ENCODE measurements around the gene FGF19.

FGF19 gene

GRCh38 chr11:69731110-69731509, 27.3 kb upstream of the FGF19 start:
- no peak overlapping the region for H3K23ac ChIP-seq (ENCODE audit: low read length)
- no CpG with 5 or more reads among the region's 11 CpGs for WGBS (ENCODE audit: extremely low coverage, insufficient coverage, insufficient read length)
- no peak overlapping the region for H4K91ac ChIP-seq (ENCODE audit: low read depth, low read length)
- H3K18ac ChIP-seq (ENCODE audit: low read length) = no peak overlapping the region
- H3K9ac ChIP-seq (ENCODE audit: low read length) = no peak overlapping the region
- no peak overlapping the region for H2AK5ac ChIP-seq (ENCODE audit: low read length)
- H3K36me3 ChIP-seq (ENCODE audit: control insufficient read depth in 1 of 2, insufficient read depth in 2 of 2, low read length in 2 of 2) = no peaks in the 10 kb centered on the region
- no peak overlapping the region for H2BK5ac ChIP-seq (ENCODE audit: low read depth, low read length, poor library complexity)
- H3K14ac ChIP-seq (ENCODE audit: low read length) = no peak overlapping the region
- H3K4ac ChIP-seq (ENCODE audit: low read depth, low read length) = no peak overlapping the region
- peaks cover 4% of the 10 kb centered on the region for H3K79me2 ChIP-seq (ENCODE audit: control insufficient read depth, insufficient read depth, low read length, poor library complexity)
- H3K79me1 ChIP-seq (ENCODE audit: low read length) = peaks cover 17% of the 10 kb centered on the region
- H3K27ac ChIP-seq (ENCODE audit: low read depth, low read length) = no peak overlapping the region
- H4K8ac ChIP-seq (ENCODE audit: low read depth, low read length) = no peak overlapping the region
- peak overlapping the region; percentile 13 for H2BK12ac ChIP-seq (ENCODE audit: low read length)
- H3K9me3 ChIP-seq (ENCODE audit: insufficient read depth, low read depth, low read length) = peaks cover 2% of the 10 kb centered on the region
- H3K4me3 ChIP-seq (ENCODE audit: low read depth, low read length) = no peak overlapping the region
- H4K12ac ChIP-seq (ENCODE audit: low read depth, low read length) = no peak overlapping the region
- no peak overlapping the region for H2AFZ ChIP-seq (ENCODE audit: insufficient read depth, low read length, poor library complexity)
- H3K27me3 ChIP-seq (ENCODE audit: insufficient read depth, low read length) = no peaks in the 10 kb centered on the region
- no peak overlapping the region for H2BK120ac ChIP-seq (ENCODE audit: insufficient read depth, low read length, poor library complexity)
- H3K4me2 ChIP-seq (ENCODE audit: low read length) = no peak overlapping the region
- DNase-seq = no peak
- peaks cover 10 to 13% of the 10 kb centered on the region in 2 experiments for H3K4me1 ChIP-seq (ENCODE audit: control insufficient read depth in 1 of 2, insufficient read depth in 2 of 2, low read length in 2 of 2)

DNA sequence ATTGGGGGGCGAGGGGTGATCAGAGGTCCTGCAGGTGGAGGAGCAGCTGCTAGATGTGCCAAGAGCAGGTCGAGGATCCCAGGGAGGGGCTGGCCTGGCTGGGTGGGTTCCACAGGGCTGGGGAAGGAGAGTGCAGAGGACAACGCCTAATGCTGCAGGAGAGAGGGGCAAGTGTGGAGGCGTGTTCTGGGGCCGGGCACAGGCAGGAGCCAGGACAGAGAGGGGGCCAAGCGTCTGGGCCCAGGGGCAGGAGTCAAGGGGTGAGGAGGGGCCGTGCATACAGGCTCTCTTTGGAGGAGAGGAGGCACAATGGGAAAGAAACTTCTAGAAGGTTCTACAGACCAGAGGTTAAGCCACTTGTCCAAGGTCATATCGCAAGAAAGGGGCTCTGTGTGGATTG, 26.7 kb upstream of the FGF19 start:
- Histone ChIP-seq H2BK120ac (ENCODE audit: insufficient read depth, low read length, poor library complexity) (no peak overlapping the region), H3K4me1 (ENCODE audit: control insufficient read depth in 1 of 2, insufficient read depth in 2 of 2, low read length in 2 of 2) (peaks cover 14 to 17% of the 10 kb centered on the region in 2 experiments), H3K36me3 (ENCODE audit: control insufficient read depth in 1 of 2, insufficient read depth in 2 of 2, low read length in 2 of 2) (no peaks in the 10 kb centered on the region), H4K8ac (ENCODE audit: low read depth, low read length) (no peak overlapping the region), H3K79me2 (ENCODE audit: control insufficient read depth, insufficient read depth, low read length, poor library complexity) (peaks cover 4% of the 10 kb centered on the region), H2AFZ (ENCODE audit: insufficient read depth, low read length, poor library complexity) (no peak overlapping the region), H3K27me3 (ENCODE audit: insufficient read depth, low read length) (no peaks in the 10 kb centered on the region), H3K4ac (ENCODE audit: low read depth, low read length) (no peak overlapping the region), H3K4me2 (ENCODE audit: low read length) (no peak overlapping the region), H3K14ac (ENCODE audit: low read length) (no peak overlapping the region), H3K18ac (ENCODE audit: low read length) (no peak overlapping the region), H2BK5ac (ENCODE audit: low read depth, low read length, poor library complexity) (no peak overlapping the region), H4K91ac (ENCODE audit: low read depth, low read length) (no peak overlapping the region), H3K4me3 (ENCODE audit: low read depth, low read length) (no peak overlapping the region), H4K12ac (ENCODE audit: low read depth, low read length) (no peak overlapping the region), H3K9ac (ENCODE audit: low read length) (no peak overlapping the region), H2AK5ac (ENCODE audit: low read length) (no peak overlapping the region), H3K79me1 (ENCODE audit: low read length) (peaks cover 18% of the 10 kb centered on the region), H3K27ac (ENCODE audit: low read depth, low read length) (no peak overlapping the region), H3K23ac (ENCODE audit: low read length) (no peak overlapping the region), H2BK12ac (ENCODE audit: low read length) (no peak overlapping the region), H3K9me3 (ENCODE audit: insufficient read depth, low read depth, low read length) (peaks cover 2% of the 10 kb centered on the region)
- no CpG with 5 or more reads among the region's 8 CpGs for WGBS (ENCODE audit: extremely low coverage, insufficient coverage, insufficient read length)
- DNase-seq = no peak

DNA sequence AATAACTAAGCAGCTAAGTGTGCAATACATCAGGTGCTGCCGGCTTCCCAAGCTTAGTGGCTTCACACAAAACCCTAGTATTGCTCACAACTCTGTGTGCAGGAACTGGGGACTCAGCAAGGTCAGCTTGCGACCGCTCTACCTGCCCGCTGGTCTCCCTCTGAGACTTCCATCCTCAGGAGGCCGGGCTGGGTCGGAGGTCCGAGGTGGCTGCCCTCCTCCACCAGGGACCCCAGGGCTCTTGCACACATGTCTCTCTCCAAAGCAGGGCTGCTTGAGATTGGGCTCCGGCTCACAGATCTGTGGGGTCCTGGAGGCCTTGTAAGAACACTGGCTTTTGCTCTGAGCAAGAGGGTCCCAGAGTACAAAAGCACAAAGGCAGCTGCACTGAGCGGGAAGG, 25.4 kb upstream of the FGF19 start:
- no peak overlapping the region for H2BK12ac ChIP-seq (ENCODE audit: low read length)
- no peak overlapping the region for H2BK120ac ChIP-seq (ENCODE audit: insufficient read depth, low read length, poor library complexity)

DNA sequence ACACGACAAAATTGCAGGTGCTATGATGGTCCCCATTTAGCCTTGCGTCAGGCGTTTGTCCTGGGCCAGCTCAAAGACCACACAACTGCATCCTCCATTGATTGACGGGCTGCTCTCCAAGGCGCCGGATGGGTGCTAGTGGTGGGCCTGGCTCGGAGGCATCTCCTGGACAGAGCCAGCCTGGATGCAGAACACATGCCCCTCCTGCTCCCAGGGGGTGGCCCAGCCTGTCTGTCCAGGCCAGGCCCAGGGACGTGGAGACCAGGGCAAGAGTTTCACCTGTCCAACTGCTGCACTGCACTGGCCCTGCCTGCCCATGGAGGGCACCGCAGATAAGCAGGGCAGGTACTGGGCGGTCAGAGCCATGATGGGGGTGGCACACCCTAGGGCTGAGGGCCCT, 23.4 kb upstream of the FGF19 start:
- Histone ChIP-seq H3K4me1 (ENCODE audit: control insufficient read depth in 1 of 2, insufficient read depth in 2 of 2, low read length in 2 of 2) (peaks cover 8 to 9% of the 10 kb centered on the region in 2 experiments), H3K9ac (ENCODE audit: low read length) (no peak overlapping the region), H3K79me2 (ENCODE audit: control insufficient read depth, insufficient read depth, low read length, poor library complexity) (no peaks in the 10 kb centered on the region), H4K12ac (ENCODE audit: low read depth, low read length) (no peak overlapping the region), H2BK120ac (ENCODE audit: insufficient read depth, low read length, poor library complexity) (no peak overlapping the region), H4K91ac (ENCODE audit: low read depth, low read length) (no peak overlapping the region), H2BK12ac (ENCODE audit: low read length) (no peak overlapping the region), H3K36me3 (ENCODE audit: control insufficient read depth in 1 of 2, insufficient read depth in 2 of 2, low read length in 2 of 2) (no peaks in the 10 kb centered on the region), H3K14ac (ENCODE audit: low read length) (peak overlapping the region; percentile 3), H3K4me2 (ENCODE audit: low read length) (no peak overlapping the region), H3K4ac (ENCODE audit: low read depth, low read length) (no peak overlapping the region), H3K27me3 (ENCODE audit: insufficient read depth, low read length) (no peaks in the 10 kb centered on the region), H2AFZ (ENCODE audit: insufficient read depth, low read length, poor library complexity) (no peak overlapping the region), H4K8ac (ENCODE audit: low read depth, low read length) (no peak overlapping the region), H3K9me3 (ENCODE audit: insufficient read depth, low read depth, low read length) (no peaks in the 10 kb centered on the region), H3K79me1 (ENCODE audit: low read length) (peaks cover 5% of the 10 kb centered on the region), H3K27ac (ENCODE audit: low read depth, low read length) (no peak overlapping the region), H3K4me3 (ENCODE audit: low read depth, low read length) (no peak overlapping the region), H3K23ac (ENCODE audit: low read length) (no peak overlapping the region), H3K18ac (ENCODE audit: low read length) (no peak overlapping the region), H2AK5ac (ENCODE audit: low read length) (peak overlapping the region; percentile 28), H2BK5ac (ENCODE audit: low read depth, low read length, poor library complexity) (no peak overlapping the region)
- no peak for DNase-seq
- WGBS (ENCODE audit: extremely low coverage, insufficient coverage, insufficient read length) = no CpG with 5 or more reads among the region's 10 CpGs

More for the DNA sequence above, 25.4 kb upstream of the FGF19 start:
- no peak for DNase-seq
- Histone ChIP-seq H3K27me3 (ENCODE audit: insufficient read depth, low read length) (no peaks in the 10 kb centered on the region), H3K36me3 (ENCODE audit: control insufficient read depth in 1 of 2, insufficient read depth in 2 of 2, low read length in 2 of 2) (no peaks in the 10 kb centered on the region), H2AK5ac (ENCODE audit: low read length) (no peak overlapping the region), H3K4ac (ENCODE audit: low read depth, low read length) (no peak overlapping the region), H4K91ac (ENCODE audit: low read depth, low read length) (no peak overlapping the region), H3K18ac (ENCODE audit: low read length) (no peak overlapping the region), H4K12ac (ENCODE audit: low read depth, low read length) (no peak overlapping the region), H3K79me2 (ENCODE audit: control insufficient read depth, insufficient read depth, low read length, poor library complexity) (peaks cover 4% of the 10 kb centered on the region), H4K8ac (ENCODE audit: low read depth, low read length) (no peak overlapping the region), H2AFZ (ENCODE audit: insufficient read depth, low read length, poor library complexity) (no peak overlapping the region), H3K9me3 (ENCODE audit: insufficient read depth, low read depth, low read length) (no peaks in the 10 kb centered on the region), H3K4me2 (ENCODE audit: low read length) (no peak overlapping the region), H3K79me1 (ENCODE audit: low read length) (peaks cover 15% of the 10 kb centered on the region), H3K9ac (ENCODE audit: low read length) (no peak overlapping the region), H3K4me3 (ENCODE audit: low read depth, low read length) (no peak overlapping the region), H3K27ac (ENCODE audit: low read depth, low read length) (no peak overlapping the region), H3K4me1 (ENCODE audit: control insufficient read depth in 1 of 2, insufficient read depth in 2 of 2, low read length in 2 of 2) (peaks cover 14 to 17% of the 10 kb centered on the region in 2 experiments), H3K14ac (ENCODE audit: low read length) (no peak overlapping the region), H3K23ac (ENCODE audit: low read length) (no peak overlapping the region), H2BK5ac (ENCODE audit: low read depth, low read length, poor library complexity) (no peak overlapping the region)
- WGBS (ENCODE audit: extremely low coverage, insufficient coverage, insufficient read length) = no CpG with 5 or more reads among the region's 9 CpGs
